ENCODE measurements around the gene CACNB4. TPM values are rescaled to one million over a fixed set of nuclear protein-coding genes. Genes with fewer than 3 reads are reported as not detected.

The CACNB4 gene
- polyA plus RNA-seq, 1 donor from 2014 or later = 29.0 TPM

DNA sequence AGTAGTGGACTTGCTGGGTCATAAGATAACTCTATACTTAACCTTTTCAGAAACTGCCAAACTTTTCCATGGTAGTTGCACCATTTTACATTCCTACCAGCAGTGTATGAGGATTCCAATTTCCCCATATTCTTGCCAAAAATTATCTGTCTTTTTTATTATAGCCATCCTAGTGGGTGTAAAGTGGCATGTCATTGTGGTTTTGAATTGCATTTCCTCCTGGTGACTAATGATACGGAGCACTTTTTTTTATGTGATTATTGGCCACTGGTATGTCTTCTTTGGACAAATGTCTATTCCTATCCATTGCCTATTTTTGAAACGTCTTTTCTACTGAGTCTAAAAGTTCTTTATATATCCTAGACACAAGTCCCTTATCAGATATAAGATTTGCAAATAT is 44.3 kb downstream of the CACNB4 start:
- Histone ChIP-seq H3K79me2 (replicated peaks; ENCODE audit: insufficient read depth, low read length) (no peaks in the 10 kb centered on the region), H4K20me1 (ENCODE audit: insufficient read depth) (no peaks in the 10 kb centered on the region), H3K9me2 (ENCODE audit: insufficient read depth, low read length) (no peaks in the 10 kb centered on the region), H3K4me2 (ENCODE audit: low read length) (no peak overlapping the region), H3K36me3 (ENCODE audit: insufficient read depth, low read length) (no peaks in the 10 kb centered on the region), H3K27me3 (ENCODE audit: insufficient read depth, low read depth, low read length) (no peaks in the 10 kb centered on the region), H3K9me3 (ENCODE audit: low read length) (no peaks in the 10 kb centered on the region), H3K4me3 (ENCODE audit: low read length) (no peak overlapping the region), H3F3A (ENCODE audit: insufficient read depth, low read length, poor library complexity, severe bottlenecking) (no peaks in the 10 kb centered on the region), H3K27ac (ENCODE audit: low read length) (no peak overlapping the region), H3K9ac (ENCODE audit: low read length) (no peak overlapping the region), H2AFZ (ENCODE audit: low read depth, low read length) (no peak overlapping the region)
- TF ChIP-seq MXI1 (conservative IDR thresholded peaks at IDR 0.05; ENCODE audit: poor library complexity, severe bottlenecking) (no peak), POLR2AphosphoS5 (IDR thresholded peaks at IDR 0.05) (no peak), EZH2 (IDR thresholded peaks at IDR 0.05; ENCODE audit: borderline replicate concordance, insufficient read depth, low read length, poor library complexity, severe bottlenecking) (no peak), EP300 (conservative IDR thresholded peaks at IDR 0.05; ENCODE audit: poor library complexity, severe bottlenecking) (no peak), TAF1 (IDR thresholded peaks at IDR 0.05; ENCODE audit: low read depth) (no peak)
- TF ChIP-seq, protein P1, sequence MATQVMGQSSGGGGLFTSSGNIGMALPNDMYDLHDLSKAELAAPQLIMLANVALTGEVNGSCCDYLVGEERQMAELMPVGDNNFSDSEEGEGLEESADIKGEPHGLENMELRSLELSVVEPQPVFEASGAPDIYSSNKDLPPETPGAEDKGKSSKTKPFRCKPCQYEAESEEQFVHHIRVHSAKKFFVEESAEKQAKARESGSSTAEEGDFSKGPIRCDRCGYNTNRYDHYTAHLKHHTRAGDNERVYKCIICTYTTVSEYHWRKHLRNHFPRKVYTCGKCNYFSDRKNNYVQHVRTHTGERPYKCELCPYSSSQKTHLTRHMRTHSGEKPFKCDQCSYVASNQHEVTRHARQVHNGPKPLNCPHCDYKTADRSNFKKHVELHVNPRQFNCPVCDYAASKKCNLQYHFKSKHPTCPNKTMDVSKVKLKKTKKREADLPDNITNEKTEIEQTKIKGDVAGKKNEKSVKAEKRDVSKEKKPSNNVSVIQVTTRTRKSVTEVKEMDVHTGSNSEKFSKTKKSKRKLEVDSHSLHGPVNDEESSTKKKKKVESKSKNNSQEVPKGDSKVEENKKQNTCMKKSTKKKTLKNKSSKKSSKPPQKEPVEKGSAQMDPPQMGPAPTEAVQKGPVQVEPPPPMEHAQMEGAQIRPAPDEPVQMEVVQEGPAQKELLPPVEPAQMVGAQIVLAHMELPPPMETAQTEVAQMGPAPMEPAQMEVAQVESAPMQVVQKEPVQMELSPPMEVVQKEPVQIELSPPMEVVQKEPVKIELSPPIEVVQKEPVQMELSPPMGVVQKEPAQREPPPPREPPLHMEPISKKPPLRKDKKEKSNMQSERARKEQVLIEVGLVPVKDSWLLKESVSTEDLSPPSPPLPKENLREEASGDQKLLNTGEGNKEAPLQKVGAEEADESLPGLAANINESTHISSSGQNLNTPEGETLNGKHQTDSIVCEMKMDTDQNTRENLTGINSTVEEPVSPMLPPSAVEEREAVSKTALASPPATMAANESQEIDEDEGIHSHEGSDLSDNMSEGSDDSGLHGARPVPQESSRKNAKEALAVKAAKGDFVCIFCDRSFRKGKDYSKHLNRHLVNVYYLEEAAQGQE (IDR thresholded peaks at IDR 0.05; ENCODE audit: borderline replicate concordance) = no peak
- TF ChIP-seq, protein P2, sequence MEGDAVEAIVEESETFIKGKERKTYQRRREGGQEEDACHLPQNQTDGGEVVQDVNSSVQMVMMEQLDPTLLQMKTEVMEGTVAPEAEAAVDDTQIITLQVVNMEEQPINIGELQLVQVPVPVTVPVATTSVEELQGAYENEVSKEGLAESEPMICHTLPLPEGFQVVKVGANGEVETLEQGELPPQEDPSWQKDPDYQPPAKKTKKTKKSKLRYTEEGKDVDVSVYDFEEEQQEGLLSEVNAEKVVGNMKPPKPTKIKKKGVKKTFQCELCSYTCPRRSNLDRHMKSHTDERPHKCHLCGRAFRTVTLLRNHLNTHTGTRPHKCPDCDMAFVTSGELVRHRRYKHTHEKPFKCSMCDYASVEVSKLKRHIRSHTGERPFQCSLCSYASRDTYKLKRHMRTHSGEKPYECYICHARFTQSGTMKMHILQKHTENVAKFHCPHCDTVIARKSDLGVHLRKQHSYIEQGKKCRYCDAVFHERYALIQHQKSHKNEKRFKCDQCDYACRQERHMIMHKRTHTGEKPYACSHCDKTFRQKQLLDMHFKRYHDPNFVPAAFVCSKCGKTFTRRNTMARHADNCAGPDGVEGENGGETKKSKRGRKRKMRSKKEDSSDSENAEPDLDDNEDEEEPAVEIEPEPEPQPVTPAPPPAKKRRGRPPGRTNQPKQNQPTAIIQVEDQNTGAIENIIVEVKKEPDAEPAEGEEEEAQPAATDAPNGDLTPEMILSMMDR (IDR thresholded peaks at IDR 0.05; ENCODE audit: poor library complexity, severe bottlenecking) = no peak

DNA sequence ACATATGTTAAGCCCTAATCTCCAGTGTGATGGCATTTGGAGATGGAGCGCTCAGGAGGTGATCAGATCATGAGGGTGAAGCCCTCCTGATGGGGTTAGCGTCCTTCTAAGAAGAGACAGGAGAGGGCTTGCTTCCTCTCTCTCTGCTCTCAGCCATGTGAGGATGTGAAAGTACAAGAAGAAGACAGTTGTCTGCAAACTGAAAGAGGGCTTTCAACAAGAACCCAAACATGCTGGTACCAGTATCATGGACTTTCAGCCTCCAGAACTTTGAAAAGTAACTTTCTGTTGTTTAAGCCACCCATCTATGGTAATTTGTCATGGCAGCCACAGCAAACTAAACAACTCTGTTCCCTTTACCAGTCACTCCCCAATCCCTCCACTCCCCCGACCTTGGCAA is 47.4 kb downstream of the CACNB4 start:
- no peaks in the 10 kb centered on the region for H3K9me3 ChIP-seq (ENCODE audit: low read length)

More for the DNA sequence above, 47.4 kb downstream of the CACNB4 start:
- no peaks in the 10 kb centered on the region for H3K36me3 ChIP-seq (ENCODE audit: insufficient read depth, low read length)
- H3K79me2 ChIP-seq (replicated peaks; ENCODE audit: insufficient read depth, low read length) = no peaks in the 10 kb centered on the region
- no peak overlapping the region for H3K4me3 ChIP-seq (ENCODE audit: low read length)
- H3K27ac ChIP-seq (ENCODE audit: low read length) = no peak overlapping the region
- no peak overlapping the region for H2AFZ ChIP-seq (ENCODE audit: low read depth, low read length)
- H4K20me1 ChIP-seq (ENCODE audit: insufficient read depth) = no peaks in the 10 kb centered on the region
- no peak overlapping the region for H3K4me2 ChIP-seq (ENCODE audit: low read length)
- TF ChIP-seq, protein P1 (IDR thresholded peaks at IDR 0.05; ENCODE audit: borderline replicate concordance) = no peak
- TF ChIP-seq, protein P2 (IDR thresholded peaks at IDR 0.05; ENCODE audit: poor library complexity, severe bottlenecking) = no peak
- TF ChIP-seq POLR2AphosphoS5 (IDR thresholded peaks at IDR 0.05) = no peak
- no peak for TF ChIP-seq RAD21 (conservative IDR thresholded peaks at IDR 0.05)
- TF ChIP-seq SMC3 (conservative IDR thresholded peaks at IDR 0.05; ENCODE audit: poor library complexity) = no peak
- no peak for TF ChIP-seq TAF1 (IDR thresholded peaks at IDR 0.05; ENCODE audit: low read depth)
- no peak for TF ChIP-seq EZH2 (IDR thresholded peaks at IDR 0.05; ENCODE audit: borderline replicate concordance, insufficient read depth, low read length, poor library complexity, severe bottlenecking)
- TF ChIP-seq EP300 (conservative IDR thresholded peaks at IDR 0.05; ENCODE audit: poor library complexity, severe bottlenecking) = no peak
- TF ChIP-seq MXI1 (conservative IDR thresholded peaks at IDR 0.05; ENCODE audit: poor library complexity, severe bottlenecking) = no peak
- no peaks in the 10 kb centered on the region for H3K27me3 ChIP-seq (ENCODE audit: insufficient read depth, low read depth, low read length)
- no peak overlapping the region for H3K9ac ChIP-seq (ENCODE audit: low read length)
- no peaks in the 10 kb centered on the region for H3K9me2 ChIP-seq (ENCODE audit: insufficient read depth, low read length)
- H3F3A ChIP-seq (ENCODE audit: insufficient read depth, low read length, poor library complexity, severe bottlenecking) = no peaks in the 10 kb centered on the region
